ENCODE data around the gene ARHGAP8.

Gene ARHGAP8

GRCh38 chr22:44759430-44760310, 7.3 kb downstream of the ARHGAP8 start:
- no peak for DNase-seq (ENCODE audit: low read depth)
- no peak overlapping the region for H3K4me3 ChIP-seq (ENCODE audit: low read length)
- TF ChIP-seq CTCF (conservative IDR thresholded peaks at IDR 0.05; ENCODE audit: low read depth, low read length) = no peak

DNA sequence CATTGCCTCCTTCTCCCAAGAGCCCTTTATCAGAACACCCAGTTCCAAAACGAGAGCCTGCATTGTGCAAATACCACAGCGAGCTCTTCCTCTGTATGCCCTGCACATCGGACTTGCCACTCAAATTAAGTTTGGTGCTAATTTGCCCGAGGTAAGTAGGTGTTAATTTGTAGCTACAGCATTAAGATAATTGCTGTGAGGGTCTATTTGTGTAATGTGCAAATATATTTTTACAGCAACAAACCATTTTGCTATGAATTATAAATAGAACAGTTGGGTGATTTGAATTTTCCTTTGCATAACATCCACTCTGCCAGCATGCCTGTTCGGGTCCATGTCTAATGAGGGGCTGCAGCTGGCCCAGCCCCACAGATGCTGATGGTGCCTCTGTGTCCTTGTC, 8.1 kb downstream of the ARHGAP8 start:
- no peak overlapping the region for H3K4me3 ChIP-seq (ENCODE audit: low read length)
- DNase-seq (ENCODE audit: low read depth) = no peak
- no peak for TF ChIP-seq CTCF (conservative IDR thresholded peaks at IDR 0.05; ENCODE audit: low read depth, low read length)

GRCh38 chr22:44761025-44761424, 8.7 kb downstream of the ARHGAP8 start:
- TF ChIP-seq CTCF (conservative IDR thresholded peaks at IDR 0.05; ENCODE audit: low read depth, low read length) = no peak
- DNase-seq (ENCODE audit: low read depth) = no peak
- H3K4me3 ChIP-seq (ENCODE audit: low read length) = no peak overlapping the region

- DNase-seq (ENCODE audit: low read depth) = no peak
- no peak for TF ChIP-seq CTCF (conservative IDR thresholded peaks at IDR 0.05; ENCODE audit: low read depth, low read length)
Measured at GRCh38 chr22:44764373-44764772, 12.0 kb downstream of the ARHGAP8 start.

DNA sequence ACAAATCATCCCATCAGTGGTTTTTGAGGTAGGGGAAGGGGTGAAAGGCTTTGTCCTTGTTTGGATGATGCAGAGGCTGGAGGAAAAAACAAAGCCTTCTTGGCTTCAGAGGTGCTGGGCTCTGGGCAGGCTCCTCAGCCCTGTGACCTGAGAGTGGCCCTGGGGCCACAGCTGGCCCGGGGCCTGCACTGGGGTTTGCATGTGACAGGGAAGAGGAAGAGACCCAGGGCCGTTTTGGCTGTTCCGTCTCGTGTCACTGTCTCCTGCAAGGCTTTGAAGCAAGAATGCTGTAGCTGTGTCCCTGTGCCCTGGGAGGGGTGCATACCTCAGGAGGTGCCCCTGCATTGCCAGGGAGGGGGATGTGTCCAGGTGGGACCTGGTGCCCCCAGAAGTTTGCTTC, 12.6 kb downstream of the ARHGAP8 start:
- DNase-seq (ENCODE audit: low read depth) = no peak
- no peak for TF ChIP-seq CTCF (conservative IDR thresholded peaks at IDR 0.05; ENCODE audit: low read depth, low read length)
- H3K4me3 ChIP-seq (ENCODE audit: low read length) = no peak overlapping the region

More at GRCh38 chr22:44764373-44764772, 12.0 kb downstream of the ARHGAP8 start:
- no peak overlapping the region for H3K4me3 ChIP-seq (ENCODE audit: low read length)

DNA sequence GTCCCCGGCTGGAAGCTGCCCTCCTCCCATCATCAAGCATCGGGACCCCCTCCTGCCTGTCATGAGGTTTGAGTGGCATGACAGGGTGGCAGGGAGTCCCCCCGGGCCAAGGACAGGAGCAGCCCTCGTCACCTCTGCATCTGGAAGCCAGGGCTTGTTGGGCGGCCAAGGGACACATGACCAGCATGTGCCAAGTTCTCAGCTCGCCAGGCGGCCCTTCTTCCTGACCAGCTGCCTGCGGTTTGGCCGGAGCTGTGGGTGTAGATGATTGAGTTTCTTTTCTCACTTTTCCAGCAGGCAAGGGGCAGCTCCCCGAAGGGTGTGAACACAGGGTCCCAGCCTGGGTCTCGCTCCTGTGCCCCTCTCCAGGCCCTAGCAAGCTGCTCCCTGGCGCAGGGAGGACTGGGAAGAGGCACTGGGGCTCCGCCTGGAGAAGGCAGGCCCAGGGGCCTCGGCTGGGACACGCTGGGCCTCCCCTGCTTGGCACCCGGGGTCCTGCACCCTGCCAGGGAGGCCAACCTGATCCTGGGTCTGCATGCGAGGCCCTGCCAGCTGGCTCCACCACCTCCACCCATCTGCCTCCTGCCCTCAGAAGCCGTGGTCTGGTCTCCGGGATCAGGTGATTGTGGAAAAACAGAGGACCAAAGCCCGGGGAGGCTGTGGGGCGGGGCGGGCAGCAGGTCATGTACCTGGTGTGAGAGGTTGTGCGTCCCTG, 13.4 kb downstream of the ARHGAP8 start:
- no peak for TF ChIP-seq CTCF (conservative IDR thresholded peaks at IDR 0.05; ENCODE audit: low read depth, low read length)
- DNase-seq (ENCODE audit: low read depth) = no peak
- H3K4me3 ChIP-seq (ENCODE audit: low read length) = no peak overlapping the region
